Measurements from ENCODE around the gene ADD3. TPM values are rescaled to one million over a fixed set of nuclear protein-coding genes. Genes with fewer than 3 reads are reported as not detected.

The ADD3 gene
- total RNA-seq, 1 experiment from 2014 or later: 546 TPM

DNA sequence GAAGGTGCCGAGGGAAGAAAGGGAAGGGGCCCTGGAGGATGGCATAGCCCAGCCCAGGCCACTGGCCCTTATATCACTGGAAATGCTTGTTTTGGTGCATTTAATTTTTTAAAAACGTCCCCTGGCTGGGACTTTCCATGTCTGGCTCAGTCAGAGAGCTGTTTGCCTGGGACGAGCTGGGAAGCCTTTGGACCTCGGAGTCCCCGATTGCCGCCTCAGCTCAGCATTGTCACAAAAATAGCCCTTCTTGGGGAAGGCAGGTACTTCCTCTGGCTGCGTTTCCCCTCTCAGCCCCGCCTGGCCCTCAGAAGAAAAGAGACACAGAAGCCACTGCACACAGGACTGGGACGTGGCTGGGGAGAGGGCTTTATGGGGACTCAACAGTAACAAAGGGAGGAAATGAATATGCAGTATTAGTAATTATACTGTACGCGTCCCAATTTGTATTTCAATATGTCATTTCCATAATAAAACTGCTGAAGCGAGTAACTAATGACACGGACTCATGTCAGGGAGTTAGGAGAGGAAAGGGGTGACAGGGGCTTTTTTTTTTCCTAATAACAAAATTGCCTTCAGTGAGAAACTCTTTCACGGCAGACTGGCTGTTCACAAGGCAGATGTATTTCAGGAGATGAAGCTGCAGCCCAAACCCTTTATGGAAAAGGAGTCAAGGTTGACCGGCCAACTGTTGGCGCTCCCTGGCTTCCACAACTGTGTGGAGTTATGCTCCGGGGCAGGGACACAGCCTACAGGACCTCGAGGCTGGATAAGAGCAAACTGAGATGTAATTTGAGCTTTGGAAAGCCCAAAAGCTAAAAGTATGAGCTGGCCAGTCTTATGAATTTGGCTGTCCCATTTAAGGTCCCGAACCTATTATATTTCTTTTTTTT, 168.6 kb downstream of the ADD3 start:
- no peak for DNase-seq (ENCODE audit: low spot score)

DNA sequence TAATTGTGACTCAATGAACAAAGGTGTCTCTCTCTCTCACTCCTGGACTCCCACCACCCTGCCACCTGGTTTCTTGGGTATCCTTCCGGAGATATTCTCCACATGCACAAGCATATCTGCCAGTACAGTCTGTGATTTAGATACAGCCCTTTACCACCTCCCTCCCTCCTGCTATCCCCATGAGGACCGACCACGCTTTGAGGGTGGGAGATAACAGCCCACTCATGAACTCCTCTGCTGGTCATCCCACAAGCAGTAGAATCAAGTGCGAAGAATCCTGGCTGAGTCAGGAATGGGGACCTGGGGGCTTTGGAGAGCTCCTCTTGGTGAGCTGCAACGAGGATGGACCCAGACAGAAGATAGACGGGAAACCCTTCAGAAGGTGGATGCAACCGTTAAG, 171.4 kb downstream of the ADD3 start:
- no peak for DNase-seq (ENCODE audit: low spot score)

DNA sequence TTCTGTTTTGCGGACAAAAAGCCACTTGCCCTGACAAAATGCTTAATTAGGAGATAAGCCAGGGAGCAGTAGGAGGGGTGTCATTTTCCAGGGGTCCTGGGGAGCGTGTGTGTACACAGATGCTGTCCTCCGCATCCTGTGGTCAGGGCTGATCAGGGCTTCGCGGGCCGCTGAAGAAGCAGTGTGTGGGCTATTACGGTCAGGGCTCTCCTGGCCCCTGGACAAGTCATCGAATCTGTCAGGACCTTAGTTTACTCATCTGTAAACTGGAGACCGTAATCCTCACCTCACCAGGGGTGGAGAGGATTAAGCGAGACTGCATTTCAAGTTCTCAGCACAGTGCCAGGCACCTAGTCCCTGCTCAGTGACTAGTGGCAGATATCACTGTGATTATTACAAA, 173.7 kb downstream of the ADD3 start:
- DNase-seq (ENCODE audit: low spot score): no peak

DNA sequence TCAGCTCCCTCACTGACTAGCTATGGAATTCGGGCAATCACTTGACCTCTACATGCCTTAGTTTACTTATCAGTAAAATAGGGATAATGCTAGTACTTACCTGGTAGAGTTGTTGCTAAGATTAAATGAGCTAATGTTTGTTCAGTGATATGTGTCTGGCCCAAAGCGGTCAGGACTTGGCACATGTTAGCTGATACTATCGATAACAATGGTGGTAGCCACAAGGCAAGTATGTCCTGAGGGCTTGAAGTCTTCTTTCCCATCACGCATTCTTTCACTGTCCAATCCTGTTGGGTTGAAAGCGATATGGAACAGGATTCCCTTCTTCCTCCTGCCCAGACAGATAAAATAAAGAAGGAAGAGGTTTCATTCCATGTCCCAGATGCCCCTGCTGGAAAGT, 174.1 kb downstream of the ADD3 start:
- DNase-seq (ENCODE audit: low spot score): no peak

DNA sequence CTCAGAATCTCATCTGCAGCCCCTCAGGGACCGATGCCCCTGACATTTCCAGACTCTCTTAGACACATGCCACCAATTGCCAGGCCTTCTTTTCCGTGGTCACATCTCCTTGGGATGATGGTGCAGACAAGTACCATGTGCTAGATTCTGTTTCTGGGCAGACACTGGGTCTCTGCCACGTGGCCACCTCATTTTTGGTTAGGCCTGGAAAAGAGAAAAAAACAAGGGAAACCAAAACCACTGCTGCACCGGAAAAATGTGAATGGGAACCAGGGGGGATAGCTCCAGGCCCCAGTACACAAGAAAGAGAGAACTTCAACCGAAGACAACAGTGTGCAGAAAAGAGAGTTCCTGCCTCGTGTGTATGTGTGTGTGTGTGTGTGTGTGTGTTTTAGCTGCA, 176.6 kb downstream of the ADD3 start:
- DNase-seq (ENCODE audit: low spot score): no peak

Other genes with a start within 250 kb of the ADD3 start
- gene XPNPEP1, start 84.5 kb upstream of the ADD3 start, total RNA-seq (2014; rRNA removed; shearing (Covaris generic)): 90.9 and 123 TPM in 2 replicates
- 16.7 and 17.4 TPM in 2 replicates for gene MXI1, start 199.6 kb downstream of the ADD3 start, total RNA-seq (2014; rRNA removed; shearing (Covaris generic))

All from H4 (cell line).